Erythroblast (primary cell): ENCODE data around the gene DNAI2.

ENCODE experiments used
- GATA1 ChIP-seq: IDR thresholded peaks from 2 replicates; pipeline ENCODE4 v1.6.1; 2011; ENCODE audit warnings: low read depth, mild to moderate bottlenecking, control low read depth, low read length, moderate library complexity
- POLR2A ChIP-seq: IDR thresholded peaks from 2 replicates; pipeline ENCODE4 v1.6.1; 2011; ENCODE audit warnings: mild to moderate bottlenecking, low read length

- no peak for TF ChIP-seq POLR2A
- no peak for TF ChIP-seq GATA1
Observed at GRCh38 chr17:74359916-74360315, 85.9 kb downstream of the DNAI2 start.
